NB4 (cell line): Measurements from ENCODE around the gene LANCL1.

Source experiments
- DNase-seq: peaks from one replicate; pipeline ENCODE4 v3.0.0; 2010; ENCODE audit warnings: low read depth
- H3K4me3 ChIP-seq: one replicate; pipeline ENCODE4 v1.5.1; 2011; ENCODE audit warnings: mild to moderate bottlenecking, low read depth, low read length, moderate library complexity
- MYC ChIP-seq: IDR thresholded peaks from 2 replicates; pipeline ENCODE4 v1.6.1; 2011; ENCODE audit warnings: low read depth, low read length
- POLR2A ChIP-seq: IDR thresholded peaks from 2 replicates; pipeline ENCODE4 v1.6.1; 2011; ENCODE audit warnings: mild to moderate bottlenecking; ENCODE audit not compliant: insufficient read length; ENCODE audit errors: extremely low read depth
- TF ChIP-seq, protein P1 (sequence below): IDR thresholded peaks from 2 replicates; pipeline ENCODE4 v1.6.1; 2011; ENCODE audit warnings: low read depth, low read length
- TF ChIP-seq, protein P2 (sequence below): IDR thresholded peaks from one replicate; pipeline ENCODE4 v1.5.1; 2012; ENCODE audit warnings: low read depth, low read length

LANCL1 gene, protein sequence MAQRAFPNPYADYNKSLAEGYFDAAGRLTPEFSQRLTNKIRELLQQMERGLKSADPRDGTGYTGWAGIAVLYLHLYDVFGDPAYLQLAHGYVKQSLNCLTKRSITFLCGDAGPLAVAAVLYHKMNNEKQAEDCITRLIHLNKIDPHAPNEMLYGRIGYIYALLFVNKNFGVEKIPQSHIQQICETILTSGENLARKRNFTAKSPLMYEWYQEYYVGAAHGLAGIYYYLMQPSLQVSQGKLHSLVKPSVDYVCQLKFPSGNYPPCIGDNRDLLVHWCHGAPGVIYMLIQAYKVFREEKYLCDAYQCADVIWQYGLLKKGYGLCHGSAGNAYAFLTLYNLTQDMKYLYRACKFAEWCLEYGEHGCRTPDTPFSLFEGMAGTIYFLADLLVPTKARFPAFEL

DNA sequence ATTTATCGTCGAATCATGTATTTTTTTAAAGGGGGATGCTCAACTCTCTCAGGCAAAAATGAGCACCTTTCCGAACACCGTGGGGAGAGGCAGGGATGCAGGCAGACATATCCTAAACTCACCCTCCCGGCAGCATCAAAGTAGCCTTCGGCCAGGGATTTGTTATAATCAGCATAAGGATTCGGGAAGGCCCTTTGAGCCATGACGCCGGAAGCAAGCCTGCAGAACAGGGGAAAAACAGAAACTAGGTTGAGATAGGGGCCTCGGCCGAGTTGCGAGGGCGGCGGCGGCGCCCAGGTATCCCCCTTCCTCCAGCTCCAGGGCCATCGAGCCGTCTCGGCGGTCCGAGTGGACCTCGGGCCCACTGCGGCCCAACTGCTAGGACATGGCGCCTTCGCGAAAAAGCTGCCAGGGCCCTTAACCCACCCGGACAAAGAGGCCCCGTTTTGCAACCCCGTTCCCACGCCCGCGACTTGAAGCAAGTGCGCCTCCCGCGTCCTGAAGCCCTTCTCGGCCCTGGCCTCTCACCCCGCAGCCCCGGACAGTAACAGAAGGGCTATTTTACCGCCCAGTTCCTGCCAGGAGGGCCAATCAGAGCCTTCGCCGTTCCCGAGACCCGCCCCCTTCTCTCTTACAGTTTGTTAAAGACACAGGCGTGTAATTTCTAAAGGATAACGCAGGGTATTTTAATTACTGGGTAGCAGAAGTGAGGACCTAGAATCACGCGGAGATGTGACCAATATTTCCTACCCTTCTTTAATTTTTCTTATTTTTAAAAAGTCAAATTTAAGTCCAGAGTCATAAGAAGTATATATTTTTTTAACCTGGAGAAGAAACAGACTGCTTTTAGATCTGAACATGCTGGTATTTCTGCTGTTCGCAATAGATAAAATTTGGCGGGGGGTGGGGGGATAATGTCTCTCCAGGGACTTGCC lies at the start of gene LANCL1:
Gene LANCL1 (minus strand): TSS at position 566 of the 935 bp plus-strand sequence. CDS start 363 bp downstream, at position 203.
- TF ChIP-seq, protein P1, sequence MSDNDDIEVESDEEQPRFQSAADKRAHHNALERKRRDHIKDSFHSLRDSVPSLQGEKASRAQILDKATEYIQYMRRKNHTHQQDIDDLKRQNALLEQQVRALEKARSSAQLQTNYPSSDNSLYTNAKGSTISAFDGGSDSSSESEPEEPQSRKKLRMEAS = peak; percentile 11; the same call in 1 of the 2 replicates
- TF ChIP-seq, protein P2, sequence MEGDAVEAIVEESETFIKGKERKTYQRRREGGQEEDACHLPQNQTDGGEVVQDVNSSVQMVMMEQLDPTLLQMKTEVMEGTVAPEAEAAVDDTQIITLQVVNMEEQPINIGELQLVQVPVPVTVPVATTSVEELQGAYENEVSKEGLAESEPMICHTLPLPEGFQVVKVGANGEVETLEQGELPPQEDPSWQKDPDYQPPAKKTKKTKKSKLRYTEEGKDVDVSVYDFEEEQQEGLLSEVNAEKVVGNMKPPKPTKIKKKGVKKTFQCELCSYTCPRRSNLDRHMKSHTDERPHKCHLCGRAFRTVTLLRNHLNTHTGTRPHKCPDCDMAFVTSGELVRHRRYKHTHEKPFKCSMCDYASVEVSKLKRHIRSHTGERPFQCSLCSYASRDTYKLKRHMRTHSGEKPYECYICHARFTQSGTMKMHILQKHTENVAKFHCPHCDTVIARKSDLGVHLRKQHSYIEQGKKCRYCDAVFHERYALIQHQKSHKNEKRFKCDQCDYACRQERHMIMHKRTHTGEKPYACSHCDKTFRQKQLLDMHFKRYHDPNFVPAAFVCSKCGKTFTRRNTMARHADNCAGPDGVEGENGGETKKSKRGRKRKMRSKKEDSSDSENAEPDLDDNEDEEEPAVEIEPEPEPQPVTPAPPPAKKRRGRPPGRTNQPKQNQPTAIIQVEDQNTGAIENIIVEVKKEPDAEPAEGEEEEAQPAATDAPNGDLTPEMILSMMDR = no peak
- TF ChIP-seq POLR2A (peak; percentile 83), MYC (peak; percentile 33; the same call in 1 of the 2 replicates)
- peak within 1 kb of the TSS; percentile 82 for H3K4me3 ChIP-seq
- DNase-seq = peak; percentile 95

DNA sequence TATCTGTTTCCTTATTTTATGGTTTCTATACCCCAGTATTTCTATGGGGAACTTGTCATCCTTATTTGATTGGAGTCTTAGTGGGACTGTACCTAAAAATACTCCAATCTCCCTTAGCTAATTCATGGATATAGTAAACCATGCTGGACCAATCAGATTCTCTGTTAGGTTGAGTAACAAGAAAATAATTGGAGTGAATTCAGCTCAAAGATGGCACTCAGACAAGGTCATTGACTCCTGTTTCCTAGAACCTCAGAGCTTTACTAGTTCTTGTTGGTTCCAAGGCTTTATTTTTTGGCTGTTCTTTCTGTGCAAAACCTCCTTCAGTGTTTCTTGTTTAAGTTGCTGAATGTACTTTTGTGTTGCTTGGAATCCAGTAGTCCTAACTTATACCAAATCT lies 48.0 kb upstream of the LANCL1 start:
- DNase-seq = no peak
- no peak for TF ChIP-seq MYC
- TF ChIP-seq, protein P2 = no peak
- TF ChIP-seq POLR2A = no peak
- TF ChIP-seq, protein P1 = no peak
- no peak overlapping the region for H3K4me3 ChIP-seq

DNA sequence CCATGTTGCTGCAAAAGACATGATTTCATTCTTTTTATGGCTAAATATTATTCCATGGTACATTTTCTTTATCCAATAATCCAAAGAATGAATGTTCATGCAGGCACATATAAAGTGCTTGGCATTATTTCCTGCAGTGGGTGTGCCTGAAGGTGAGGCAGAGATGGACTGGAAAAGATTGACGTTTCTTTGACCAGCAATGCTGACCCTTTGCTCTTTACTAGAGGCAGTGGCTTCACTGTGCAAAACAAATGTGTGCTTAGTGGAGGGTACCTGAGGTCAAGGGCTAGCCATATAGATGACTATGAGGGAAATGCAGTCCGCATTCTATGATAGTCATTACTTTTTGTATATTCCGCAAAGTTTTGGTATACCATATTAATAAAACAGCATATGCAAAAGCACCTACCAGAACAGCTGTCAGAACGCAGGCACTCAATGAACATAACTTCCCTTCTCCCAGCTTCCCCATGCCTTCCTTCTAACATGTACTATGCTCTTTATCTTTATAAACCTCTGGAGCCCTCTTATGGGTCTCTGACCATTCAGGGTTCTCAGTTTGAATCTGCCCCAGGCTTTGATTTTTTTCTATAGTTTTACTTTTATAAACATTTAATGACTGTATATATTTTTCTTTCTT lies 47.2 kb upstream of the LANCL1 start:
- no peak for TF ChIP-seq POLR2A
- TF ChIP-seq, protein P2 = no peak
- TF ChIP-seq, protein P1 = no peak
- TF ChIP-seq MYC = no peak
- no peak overlapping the region for H3K4me3 ChIP-seq
- DNase-seq = no peak

DNA sequence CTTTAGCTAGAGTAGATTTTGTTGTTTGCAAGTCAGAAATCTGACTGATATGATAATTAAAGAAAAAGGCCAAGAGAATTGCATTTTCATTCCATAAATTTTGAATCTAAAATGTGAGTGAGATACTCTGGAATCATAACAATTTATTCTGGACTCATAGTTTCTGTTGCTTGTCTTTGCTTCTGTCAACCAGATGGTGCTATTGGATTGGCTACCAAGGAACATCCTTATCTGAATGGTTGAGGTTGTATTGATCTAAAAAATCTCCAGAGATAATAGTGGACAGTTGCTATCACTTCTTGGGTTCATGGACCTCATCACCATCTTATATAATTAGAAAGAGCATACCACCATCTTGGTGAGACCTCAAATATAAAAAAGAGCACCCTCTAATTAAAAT lies 45.8 kb upstream of the LANCL1 start:
- DNase-seq = no peak
- TF ChIP-seq POLR2A (no peak), MYC (no peak)
- TF ChIP-seq, protein P2 = no peak
- TF ChIP-seq, protein P1 = no peak
- no peak overlapping the region for H3K4me3 ChIP-seq

DNA sequence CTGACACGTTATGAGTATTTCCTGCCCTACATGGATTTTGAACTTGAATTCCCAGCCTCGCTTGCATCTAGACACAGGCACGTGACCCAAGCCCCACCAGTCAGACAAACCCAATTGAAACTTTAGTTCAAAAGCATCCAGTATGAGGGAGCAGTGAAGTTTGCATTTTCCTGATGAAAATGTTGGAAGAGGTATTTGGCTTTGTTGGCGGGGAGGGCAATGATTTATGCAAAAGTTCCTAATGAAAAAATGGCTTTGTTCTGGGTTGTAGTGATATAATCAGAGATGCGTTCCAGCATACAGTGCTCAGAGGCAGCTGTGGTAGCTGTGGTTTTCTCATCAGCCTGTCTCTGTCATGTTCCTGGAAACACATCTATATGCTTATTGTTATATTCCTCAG lies 43.0 kb upstream of the LANCL1 start:
- H3K4me3 ChIP-seq = no peak overlapping the region
- no peak for DNase-seq
- TF ChIP-seq, protein P1 = no peak
- TF ChIP-seq, protein P2 = no peak
- TF ChIP-seq MYC = no peak
- TF ChIP-seq POLR2A = no peak
